HG03378 (cell line): Measurements from ENCODE around the gene RNF130.

Source experiments
- ATAC-seq: cut with Tn5 transposase; IDR thresholded peaks from one replicate; pipeline ENCODE4 v1.9.1; 2021; ENCODE audit warnings: mild to moderate bottlenecking, moderate library complexity; ENCODE audit not compliant: unreplicated experiment

RNF130 gene

DNA sequence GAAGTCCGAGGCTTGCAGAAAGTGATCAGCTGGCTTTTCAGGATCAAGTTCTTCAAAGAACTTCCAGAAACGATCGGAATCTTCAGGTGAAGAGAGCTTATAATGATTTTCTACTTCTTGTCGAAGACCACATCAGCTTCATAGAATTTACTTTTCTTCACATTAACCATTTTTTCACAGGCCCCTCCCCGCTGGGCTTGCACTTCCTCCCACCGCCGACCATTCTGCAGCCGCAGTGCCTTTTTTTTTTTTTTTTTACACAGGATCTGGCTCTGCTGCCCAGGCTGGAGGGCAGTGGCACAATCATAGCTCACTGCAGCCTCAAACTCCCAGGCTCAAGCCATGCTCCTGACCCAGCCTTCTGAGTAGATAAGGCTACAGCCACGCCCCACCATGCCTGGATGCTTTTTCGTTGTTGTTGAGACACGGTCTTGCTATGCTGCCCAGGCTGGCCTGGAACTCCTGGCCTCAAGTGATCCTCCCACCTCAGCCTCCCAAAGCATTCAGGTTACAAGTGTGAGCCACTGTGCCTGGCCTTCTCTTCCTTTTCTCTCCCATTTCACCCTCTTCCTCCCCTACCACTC, 15.3 kb upstream of the RNF130 start:
- no peak for ATAC-seq

DNA sequence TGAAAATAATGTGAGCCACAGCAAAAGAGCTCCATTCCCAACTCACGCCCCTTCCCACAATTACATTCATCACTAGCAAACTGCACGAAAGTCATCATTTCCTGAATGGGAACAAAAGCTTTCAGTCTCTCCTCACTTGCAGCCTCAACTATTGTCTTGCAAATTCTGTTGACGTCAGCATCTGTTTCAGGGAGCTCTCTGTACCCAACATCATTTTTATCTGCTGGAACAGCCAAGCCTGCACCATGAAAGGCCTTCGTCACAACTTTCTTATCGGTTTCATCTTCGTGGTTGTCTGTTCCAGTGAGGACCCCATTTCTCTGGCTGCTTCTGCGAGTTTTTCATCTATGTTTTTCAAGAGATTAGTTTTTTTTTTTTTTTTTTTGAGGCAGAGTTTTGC, 14.3 kb upstream of the RNF130 start:
- no peak for ATAC-seq

DNA sequence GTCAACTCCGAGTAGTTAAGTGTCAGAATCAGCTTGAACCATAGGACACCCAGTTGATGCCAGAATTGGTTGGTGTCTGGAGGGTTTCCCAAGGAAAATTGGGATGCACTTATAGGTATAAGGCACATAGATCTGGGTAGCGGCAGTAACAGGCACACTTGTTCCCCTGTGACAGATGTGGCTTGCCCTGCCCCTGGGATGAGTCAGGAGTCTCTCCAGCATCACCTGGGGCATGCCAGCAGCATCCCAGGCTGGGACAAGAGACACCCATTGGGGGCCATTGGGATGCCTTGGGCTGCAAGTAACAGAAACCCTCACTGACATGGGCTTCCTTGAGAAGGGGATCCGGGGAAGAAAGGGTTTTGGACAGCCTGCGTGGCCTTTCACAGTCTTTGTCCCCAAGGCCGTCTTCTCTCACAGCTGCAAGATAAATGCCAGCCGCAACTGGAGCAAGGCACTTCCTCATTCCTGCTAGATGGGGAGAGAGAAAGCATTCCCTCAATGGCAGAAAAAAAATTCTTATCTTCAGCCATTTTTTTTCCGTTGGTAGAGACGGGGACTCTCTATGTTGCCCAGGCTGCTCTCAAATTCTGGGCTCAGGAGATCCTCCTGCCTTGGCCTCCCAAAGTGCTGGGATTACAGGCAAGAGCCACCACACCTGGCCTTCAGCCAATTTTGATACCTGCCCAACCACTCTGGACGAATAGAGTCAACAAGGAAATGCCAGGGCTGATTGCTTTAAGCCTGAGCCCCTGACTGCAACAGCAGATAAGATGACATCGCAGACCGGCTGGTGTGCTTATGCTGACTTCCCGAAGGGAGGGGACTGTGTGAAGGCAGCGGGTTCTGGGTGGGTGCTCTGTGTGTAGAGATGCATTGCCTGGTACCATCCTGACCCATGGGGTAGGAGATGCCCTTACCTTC, 13.3 kb upstream of the RNF130 start:
- no peak for ATAC-seq

- ATAC-seq, result no peak
Measured at GRCh38 chr5:180083529-180084060, 12.0 kb upstream of the RNF130 start.

DNA sequence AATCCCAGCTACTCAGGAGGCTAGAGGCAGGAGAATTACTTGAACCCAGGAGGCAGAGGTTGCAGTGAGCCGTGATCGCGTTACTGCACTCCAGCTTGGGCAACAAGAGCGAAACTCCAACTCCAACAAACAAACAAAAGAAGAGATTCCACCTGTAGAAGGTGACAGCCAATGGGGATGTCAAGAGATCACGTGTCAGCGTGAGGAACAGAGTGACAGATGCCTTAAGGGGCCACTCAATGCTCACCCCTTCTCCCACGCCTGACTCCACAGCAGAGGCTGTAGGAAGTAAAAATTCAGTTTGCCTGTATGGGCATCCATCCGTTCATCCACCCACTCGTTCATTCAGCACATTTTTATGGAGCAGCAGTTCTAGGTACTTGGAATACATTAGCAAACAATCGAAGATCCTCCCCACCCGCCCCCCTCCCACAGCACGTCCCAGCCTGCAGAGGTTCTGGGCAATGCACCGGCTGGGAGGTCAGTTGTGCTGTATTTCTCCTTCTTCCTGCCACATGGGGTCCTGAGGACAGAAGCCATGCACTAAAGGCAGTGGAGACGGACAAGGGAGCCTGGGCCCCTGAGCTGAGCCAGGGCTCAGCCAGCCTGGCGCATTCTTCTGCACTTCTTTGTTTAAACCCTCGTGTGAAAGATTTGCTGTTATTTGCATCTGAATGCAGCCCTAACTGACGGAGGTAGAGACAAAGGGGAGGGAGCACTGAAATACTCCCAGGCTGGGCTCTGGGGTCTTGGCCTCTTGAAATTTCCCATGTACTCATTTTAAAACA, 11.3 kb upstream of the RNF130 start:
- ATAC-seq, result no peak

GRCh38 chr5:180081481-180081880, 9.9 kb upstream of the RNF130 start:
- no peak for ATAC-seq

DNA sequence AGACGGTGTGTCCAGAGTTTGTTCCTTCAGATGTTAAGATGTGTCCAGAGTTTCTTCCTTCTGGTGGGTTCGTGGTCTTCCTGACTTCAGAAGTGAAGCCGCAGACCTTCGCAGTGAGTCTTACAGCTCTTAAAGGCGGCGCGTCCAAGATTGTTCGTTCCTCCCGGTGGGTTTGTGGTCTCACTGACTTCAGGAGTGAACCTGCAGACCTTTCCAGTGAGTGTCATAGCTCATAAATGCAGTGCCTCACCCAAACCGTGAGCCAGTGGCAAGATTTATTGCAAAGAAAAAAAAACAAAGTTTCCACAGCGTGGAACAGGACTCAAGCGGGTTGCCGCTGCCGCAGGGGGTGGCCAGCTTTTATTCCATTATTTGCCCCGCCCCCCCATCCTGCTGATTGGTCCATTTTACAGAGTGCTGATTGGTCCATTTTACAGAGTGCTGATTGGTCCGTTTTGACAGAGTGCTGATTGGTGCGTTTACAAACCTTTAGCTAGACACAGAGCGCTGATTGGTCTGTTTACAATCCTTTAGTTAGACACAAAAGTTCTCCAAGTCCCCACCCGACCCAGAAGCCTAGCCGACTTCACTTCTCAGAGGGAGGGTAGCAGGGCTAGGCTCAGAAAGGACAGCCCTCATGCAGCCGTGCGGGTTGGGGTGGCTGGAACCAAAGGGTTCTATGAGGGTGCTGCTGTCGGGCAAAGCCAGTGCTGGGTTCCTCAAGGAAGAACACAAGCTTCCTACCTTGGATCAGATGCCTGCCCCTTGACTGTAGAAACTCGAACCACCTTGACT, 9.1 kb upstream of the RNF130 start:
- ATAC-seq, result no peak

DNA sequence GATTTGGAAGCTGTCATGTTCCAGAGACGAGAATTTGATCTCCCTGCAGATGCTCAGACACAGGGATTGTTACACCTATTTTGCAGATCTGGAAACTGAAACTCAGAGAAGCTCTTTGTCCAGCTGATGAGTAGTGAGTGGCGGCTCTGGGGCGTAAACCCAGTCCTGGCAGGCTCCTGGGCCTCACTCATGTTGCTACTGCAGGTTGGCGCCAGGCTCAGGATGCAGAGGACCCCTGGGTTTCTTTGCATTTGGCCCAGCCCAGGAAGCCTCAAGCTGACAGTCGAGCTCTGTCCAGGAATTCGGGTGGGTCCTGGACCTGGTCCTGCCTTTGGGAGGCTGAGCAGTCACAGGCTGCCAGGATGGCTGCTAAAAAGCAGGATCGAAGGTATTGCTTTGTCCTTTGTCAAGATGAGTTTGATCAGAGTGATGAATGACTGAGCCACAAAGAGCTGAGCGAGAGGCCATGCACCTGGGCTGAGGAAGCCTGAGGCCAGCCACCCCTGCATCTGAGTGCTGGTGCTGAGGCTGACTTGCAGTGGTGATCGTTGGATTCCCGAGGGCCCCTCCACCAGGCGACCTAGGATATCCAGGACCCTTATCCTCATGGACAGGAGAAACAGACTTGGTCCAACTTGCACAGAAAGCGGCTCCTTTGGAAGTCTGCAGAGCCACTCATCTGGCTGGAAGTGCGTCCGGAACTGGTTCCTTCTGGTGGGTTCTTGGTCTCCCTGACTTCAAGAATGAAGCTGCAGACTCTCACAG, 8.3 kb upstream of the RNF130 start:
- ATAC-seq, result no peak

DNA sequence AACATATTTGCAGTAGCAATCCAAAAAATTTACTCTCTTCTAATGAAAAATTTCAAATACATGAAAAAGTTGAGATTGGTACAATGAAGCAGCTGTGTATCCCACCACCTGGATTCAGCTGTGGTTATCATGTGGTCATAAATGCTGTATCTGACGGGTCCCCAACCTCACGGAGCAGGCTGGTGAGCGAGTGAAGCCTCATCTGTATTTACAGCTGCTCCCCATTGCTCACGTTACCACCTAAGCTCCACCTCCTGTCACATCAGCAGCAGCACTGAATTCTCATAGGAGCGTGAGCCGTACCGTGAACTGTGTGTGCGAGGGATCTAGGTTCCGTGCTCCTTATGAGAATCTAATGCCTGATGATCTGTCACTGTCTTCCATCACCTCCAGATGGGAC, 6.8 kb upstream of the RNF130 start:
- no peak for ATAC-seq

DNA sequence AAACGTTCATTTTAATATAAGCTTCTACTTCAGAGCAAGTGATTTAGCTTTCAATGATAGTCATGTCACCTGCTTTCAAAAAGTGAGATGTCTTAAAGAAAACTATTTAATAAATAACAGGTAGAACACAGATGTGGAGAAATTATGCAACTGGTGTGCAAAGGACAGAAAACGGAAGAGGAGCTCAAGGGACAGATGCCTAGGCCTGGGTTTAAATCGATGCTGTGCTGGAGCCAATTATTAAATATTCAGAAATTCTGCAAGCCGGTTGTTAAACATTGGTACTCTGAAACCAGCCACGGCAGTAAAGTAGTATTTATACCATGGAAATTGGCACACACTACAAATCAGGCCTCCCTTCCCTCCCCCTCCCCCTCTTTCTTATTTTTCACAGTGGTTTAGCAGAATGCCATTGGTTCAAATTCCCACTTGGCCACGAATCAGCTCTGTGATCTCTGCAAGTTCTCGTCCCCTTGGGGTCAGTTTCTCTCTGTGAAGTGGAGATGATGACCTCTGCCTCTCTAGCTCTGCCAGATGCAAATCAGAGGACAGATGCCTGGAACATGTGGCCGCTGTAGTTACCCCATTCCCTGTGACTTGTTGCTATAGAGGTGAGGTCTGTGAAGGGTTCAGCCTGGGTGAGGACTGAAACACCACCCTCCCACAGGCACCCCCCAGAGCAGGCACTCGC, 6.2 kb upstream of the RNF130 start:
- ATAC-seq, result no peak

DNA sequence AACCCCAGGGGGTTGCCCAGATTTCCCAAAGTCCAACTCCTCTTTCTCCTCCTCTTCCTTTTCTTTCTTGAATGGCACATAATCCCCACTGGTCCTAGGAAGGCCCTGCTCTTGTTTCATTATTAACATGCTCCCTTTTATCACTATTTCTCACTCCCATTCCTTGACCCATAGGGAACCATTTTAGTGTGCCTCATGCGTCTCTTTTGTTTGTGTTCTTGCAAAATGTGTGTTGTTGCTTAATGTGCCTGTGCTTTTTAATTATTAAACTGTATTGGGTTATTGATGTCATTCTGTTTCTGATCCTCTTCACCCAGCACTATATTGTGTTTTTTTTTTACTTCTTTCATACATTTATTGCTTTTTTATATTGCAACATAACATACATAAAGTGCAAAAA, 4.1 kb upstream of the RNF130 start:
- no peak for ATAC-seq

DNA sequence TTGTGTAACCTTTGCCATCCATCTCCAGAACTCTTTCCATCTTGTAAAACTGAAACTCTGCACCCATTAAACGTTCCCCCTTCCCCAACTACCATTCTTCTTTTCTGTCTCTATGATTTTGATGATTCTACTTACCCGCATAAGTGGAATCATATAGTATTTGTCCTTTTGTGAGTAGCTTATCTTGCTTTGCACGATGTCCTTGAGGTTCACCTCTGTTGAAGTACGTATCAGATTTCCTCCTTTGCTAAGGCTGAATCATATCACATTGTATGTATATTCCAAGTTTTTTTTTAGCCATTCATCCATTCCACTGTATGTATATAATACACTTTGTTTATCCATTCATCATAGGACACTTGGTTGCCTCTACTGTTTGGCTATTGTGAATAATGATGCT, 2.9 kb upstream of the RNF130 start:
- ATAC-seq, result no peak

GRCh38 chr5:180072556-180072955, 997 bp upstream of the RNF130 start:
- no peak for ATAC-seq

DNA sequence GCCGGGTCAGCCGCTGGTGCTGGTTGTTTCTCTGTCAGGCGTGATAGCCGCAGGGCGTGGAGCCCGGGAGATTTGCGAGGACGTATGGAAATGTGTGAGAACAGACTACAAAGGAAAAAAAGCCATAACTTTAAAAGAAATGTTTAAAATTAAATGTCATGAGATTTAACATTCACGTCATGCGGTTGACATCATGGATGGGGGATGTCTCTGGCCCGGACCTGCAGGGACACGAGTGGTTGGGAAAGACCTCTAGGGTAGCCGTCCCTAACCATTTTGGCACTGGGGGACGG, 643 bp upstream of the RNF130 start:
- no peak for ATAC-seq

GRCh38 chr5:180070756-180071530, 616 bp downstream of the RNF130 start:
- no peak for ATAC-seq

DNA sequence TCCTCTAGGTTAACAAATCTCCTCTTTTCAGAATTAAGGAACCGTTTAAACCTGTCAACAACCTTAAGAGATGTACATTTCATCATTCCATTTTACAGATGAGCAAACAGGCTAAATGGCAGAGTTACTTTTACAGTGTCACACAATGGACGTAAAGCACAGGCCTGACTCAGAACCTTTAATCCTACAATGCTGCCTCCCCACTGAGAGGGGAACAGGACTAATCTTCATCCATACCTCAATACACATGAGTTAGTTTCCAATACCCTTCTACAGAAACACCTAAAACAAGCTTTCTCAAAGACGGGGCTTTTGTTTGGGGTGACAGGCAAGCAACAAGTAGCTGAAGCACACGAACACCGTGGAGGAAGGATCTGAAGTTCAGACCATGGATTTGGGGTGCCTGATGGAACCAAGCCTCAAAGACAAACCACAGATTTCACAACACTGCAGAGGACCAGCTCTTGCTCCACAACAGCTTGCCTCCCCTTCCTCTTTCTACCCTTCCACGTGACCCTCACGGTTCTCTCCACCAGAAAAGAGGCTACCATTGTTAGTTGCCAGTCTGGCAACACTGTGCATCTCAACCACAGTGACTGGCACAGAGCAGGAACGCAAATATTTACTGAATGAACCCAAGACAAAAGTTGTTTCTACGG, 1.8 kb downstream of the RNF130 start:
- no peak for ATAC-seq

GRCh38 chr5:180068519-180069090, 3.0 kb downstream of the RNF130 start:
- ATAC-seq, result no peak

DNA sequence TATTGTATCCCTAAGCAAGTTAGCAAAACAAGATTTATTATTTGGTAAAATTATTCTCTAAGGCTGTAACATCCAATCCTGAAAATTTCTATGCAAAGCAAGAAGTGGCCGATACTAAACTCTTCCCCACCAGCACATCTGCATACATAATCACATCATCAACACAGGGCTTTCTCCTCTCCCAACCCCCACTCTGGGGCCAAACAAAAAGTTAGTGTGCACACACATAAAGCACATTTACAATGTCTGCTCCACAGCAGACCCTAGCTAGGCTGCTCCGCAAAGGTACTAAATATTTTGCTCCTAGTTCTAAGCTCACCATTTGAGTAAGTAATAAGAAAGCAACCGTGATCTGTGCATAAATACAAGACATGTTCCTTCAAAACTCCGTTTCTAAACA, 3.6 kb downstream of the RNF130 start:
- no peak for ATAC-seq
